Chondrocyte (in vitro differentiated cells): ENCODE results near the gene TANC1. TPM values are rescaled to one million over a fixed set of nuclear protein-coding genes. Genes with fewer than 3 reads are reported as not detected.

Source experiments
- DNase-seq: peaks from one replicate; pipeline ENCODE4 v3.0.0; 2021; ENCODE audit warnings: mixed read lengths, low spot score
- H3K27ac Mint-ChIP-seq: one replicate; pipeline ENCODE4 v1.8.0; 2021; ENCODE audit warnings: mild to moderate bottlenecking, moderate library complexity, mixed read lengths; ENCODE audit not compliant: unreplicated experiment
- H3K27me3 Mint-ChIP-seq: 2 replicates; pipeline ENCODE4 v1.8.0; 2021; ENCODE audit warnings: low read depth, mixed read lengths
- H3K36me3 Mint-ChIP-seq: 2 replicates; pipeline ENCODE4 v1.8.0; 2021; ENCODE audit warnings: low read depth, mixed read lengths
- H3K4me1 Mint-ChIP-seq: 2 replicates; pipeline ENCODE4 v1.8.0; 2021; ENCODE audit warnings: low read depth, mild to moderate bottlenecking, mixed read lengths
- H3K4me3 Mint-ChIP-seq: one replicate; pipeline ENCODE4 v1.8.0; 2021; ENCODE audit warnings: mild to moderate bottlenecking, moderate library complexity, mixed read lengths; ENCODE audit not compliant: unreplicated experiment
- H3K9me3 Mint-ChIP-seq: 2 replicates; pipeline ENCODE4 v1.8.0; 2021; ENCODE audit warnings: low read depth, mixed read lengths
- CTCF ChIP-seq: fragments of 200-600 bp; sonication (generic); IDR thresholded peaks from 2 replicates; pipeline ENCODE4 v1.5.0; 2021; ENCODE audit warnings: antibody characterized with exemption, mild to moderate bottlenecking, moderate library complexity
- total RNA-seq: library from RNA; stranded (reverse); gene quantifications from 3 replicates; pipeline ENCODE4 v1.2.1, GENCODE V29; 2021

TANC1 gene
- total RNA-seq, 1 donor from 2014 or later = 29.5 TPM

GRCh38 chr2:159183346-159183745, 214.9 kb downstream of the TANC1 start:
- DNase-seq = no peak
- Mint-ChIP-seq H3K4me3 (no peak overlapping the region), H3K36me3 (peaks cover 31% of the 10 kb centered on the region), H3K27me3 (no peaks in the 10 kb centered on the region), H3K9me3 (no peaks in the 10 kb centered on the region), H3K27ac (no peak overlapping the region), H3K4me1 (no peaks in the 10 kb centered on the region)
- TF ChIP-seq CTCF = no peak

- no peaks in the 10 kb centered on the region for H3K4me1 Mint-ChIP-seq
- no peaks in the 10 kb centered on the region for H3K9me3 Mint-ChIP-seq
- no peak overlapping the region for H3K4me3 Mint-ChIP-seq
- peak; percentile 71 for TF ChIP-seq CTCF
- H3K27ac Mint-ChIP-seq = no peak overlapping the region
- H3K36me3 Mint-ChIP-seq = peaks cover 19% of the 10 kb centered on the region
- DNase-seq = no peak
- no peaks in the 10 kb centered on the region for H3K27me3 Mint-ChIP-seq
These were observed 217.1 kb downstream of the TANC1 start for GRCh38 chr2:159185401-159186130.

GRCh38 chr2:159186462-159186861, 218.0 kb downstream of the TANC1 start:
- Mint-ChIP-seq H3K4me1 (no peaks in the 10 kb centered on the region), H3K4me3 (no peak overlapping the region), H3K9me3 (no peaks in the 10 kb centered on the region), H3K27ac (no peak overlapping the region), H3K36me3 (peaks cover 16% of the 10 kb centered on the region), H3K27me3 (no peaks in the 10 kb centered on the region)
- no peak for TF ChIP-seq CTCF
- no peak for DNase-seq

- TF ChIP-seq CTCF = no peak
- no peak for DNase-seq
- Mint-ChIP-seq H3K4me1 (no peaks in the 10 kb centered on the region), H3K27me3 (no peaks in the 10 kb centered on the region), H3K36me3 (peaks cover 13% of the 10 kb centered on the region), H3K9me3 (no peaks in the 10 kb centered on the region), H3K4me3 (no peak overlapping the region), H3K27ac (no peak overlapping the region)
These were observed 218.7 kb downstream of the TANC1 start for GRCh38 chr2:159187106-159187505.

- no peak overlapping the region for H3K4me3 Mint-ChIP-seq
- H3K4me1 Mint-ChIP-seq = no peaks in the 10 kb centered on the region
- H3K27me3 Mint-ChIP-seq = no peaks in the 10 kb centered on the region
- H3K27ac Mint-ChIP-seq = no peak overlapping the region
- H3K9me3 Mint-ChIP-seq = no peaks in the 10 kb centered on the region
- TF ChIP-seq CTCF = no peak
- DNase-seq = no peak
- peaks cover 9% of the 10 kb centered on the region for H3K36me3 Mint-ChIP-seq
These were observed 220.0 kb downstream of the TANC1 start for GRCh38 chr2:159188449-159188848.
